Fibroblast of upper back skin (primary cell): ENCODE measurements around the gene KCNMA1.
A peak's percentile ranks its signal among the peaks of the same experiment; 100 is the strongest.

Experiments
- DNase-seq: peaks from one replicate; pipeline ENCODE4 v3.0.0-alpha.2; 2013

The KCNMA1 gene

DNA sequence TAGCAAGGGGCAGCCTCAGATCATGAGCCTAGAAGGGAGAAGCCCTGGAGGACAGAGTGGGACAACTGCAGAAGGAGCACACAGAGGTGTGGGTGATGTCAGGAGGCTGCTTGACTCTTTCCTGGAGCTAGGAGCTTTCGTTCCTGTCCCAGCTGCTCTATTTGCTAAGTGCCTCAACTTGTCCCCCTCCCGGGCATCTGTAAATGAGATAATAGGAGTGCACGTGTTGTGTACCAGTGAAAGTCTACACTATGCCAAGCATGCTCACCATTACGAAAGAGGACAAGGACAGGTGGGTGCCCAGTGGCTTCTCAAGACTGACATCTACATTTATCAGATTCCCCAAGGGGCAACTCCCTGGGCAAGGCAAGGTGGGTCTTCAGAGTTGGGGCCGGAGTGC lies 162.7 kb downstream of the KCNMA1 start:
- DNase-seq = no peak

DNA sequence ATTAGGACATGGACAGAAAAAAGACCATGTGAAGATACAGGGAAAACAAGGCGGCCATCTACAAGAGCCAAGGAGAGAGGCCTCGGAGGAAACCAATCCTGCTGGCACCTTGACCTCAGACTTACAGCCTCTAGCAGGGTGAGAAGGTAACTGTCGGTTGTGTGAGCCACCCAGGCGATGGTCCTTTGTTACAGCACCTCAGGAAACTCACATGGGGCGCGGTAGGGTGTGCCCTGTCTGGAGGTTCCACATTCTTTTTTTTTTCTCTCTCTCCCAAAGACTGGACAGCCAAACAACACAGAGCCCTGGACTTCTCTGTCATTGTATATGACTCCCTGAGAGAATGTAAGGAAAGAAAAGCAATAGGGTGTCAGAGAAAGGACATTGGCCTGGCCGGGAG lies 163.2 kb downstream of the KCNMA1 start:
- no peak for DNase-seq

DNA sequence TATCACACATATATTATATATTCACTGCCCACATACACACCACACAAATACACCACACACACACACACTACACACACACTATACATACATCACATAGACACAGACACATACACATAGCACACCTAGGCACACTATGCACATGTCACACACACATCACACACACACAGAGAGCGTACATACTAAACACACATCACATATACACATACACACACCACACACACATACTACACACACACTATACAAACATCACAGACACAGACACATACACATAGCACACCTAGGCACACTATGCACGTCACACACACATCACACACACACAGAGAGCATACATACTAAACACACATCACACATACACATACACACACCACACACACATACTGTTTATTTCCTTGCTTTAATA lies 165.5 kb downstream of the KCNMA1 start:
- no peak for DNase-seq

DNA sequence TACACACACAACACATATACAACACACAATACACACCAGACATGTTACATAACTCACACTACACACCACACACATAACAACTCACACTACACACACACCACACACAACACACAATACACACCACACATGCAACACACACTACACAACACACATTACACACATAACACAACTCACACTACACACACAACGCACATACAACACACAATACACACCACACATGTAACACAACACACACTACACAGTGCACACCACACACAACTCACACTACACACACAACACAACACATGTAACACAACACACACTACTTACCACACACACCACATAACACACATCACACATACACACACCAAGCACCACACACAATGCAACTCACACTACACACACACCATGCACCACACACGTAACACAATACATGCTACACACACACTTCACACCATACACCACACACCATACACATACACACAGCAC lies 166.5 kb downstream of the KCNMA1 start:
- DNase-seq = no peak

DNA sequence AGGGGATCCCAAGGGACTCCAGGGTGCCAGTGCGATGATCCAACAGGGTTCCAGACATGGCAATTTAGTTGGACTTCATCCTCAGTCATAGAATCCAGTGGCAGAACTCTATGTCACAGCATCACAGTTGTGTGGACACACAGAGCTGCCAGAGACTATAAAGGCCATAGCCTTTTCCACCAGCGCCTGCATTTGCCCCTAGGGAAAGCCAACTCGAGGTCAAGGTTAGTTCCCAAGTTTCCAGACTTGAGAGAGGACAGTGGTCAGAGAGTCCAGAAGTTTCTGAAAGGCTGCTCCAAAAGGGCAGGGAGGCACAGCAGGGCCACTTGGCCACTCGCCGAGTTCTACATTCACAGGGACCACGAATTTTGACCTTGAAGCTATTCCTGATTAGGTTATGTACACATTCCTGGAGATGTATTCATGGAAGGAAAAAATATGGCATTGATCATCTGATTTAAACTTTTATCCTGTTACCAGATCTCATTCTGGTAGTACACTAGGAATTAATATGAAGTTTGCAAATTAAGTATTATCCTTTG lies 170.1 kb downstream of the KCNMA1 start:
- DNase-seq = no peak

DNA sequence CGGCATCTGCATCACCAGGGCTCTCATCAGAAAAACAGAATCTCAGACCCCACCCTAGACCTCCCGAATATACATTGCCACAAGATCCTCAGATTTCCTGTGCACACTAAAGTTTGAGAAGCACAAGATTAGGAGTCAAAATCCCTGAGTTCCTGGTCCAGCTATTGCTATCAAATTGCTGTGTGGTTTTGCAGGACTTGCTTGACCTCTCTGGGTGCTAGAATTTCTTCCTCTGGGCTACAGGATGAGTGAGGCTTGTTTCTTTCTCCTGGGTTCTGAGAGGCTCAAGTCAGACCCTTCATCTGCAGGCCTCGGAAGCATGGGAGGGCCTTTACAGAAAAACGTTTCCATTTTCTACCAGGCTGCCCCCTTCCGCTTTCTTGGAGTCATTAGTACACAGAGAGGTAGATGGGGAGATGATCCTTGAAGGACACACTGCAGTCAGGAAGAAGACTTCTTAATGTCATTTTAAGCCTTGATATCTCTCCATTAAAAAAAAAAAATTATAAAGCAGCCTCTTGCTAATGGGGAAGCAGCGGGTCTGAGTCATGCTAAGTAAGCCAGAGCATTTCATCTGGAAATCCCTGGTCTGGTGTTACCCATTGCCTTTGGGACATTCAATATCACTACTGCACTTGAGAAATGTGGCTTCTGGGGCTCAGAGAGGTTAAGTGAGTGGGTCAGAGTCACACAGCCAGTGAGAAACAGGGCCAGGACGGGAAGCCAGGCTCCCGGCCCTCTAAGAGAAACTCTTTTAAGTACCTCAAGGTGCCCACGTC lies 173.5 kb downstream of the KCNMA1 start:
- peak; percentile 46 for DNase-seq

DNA sequence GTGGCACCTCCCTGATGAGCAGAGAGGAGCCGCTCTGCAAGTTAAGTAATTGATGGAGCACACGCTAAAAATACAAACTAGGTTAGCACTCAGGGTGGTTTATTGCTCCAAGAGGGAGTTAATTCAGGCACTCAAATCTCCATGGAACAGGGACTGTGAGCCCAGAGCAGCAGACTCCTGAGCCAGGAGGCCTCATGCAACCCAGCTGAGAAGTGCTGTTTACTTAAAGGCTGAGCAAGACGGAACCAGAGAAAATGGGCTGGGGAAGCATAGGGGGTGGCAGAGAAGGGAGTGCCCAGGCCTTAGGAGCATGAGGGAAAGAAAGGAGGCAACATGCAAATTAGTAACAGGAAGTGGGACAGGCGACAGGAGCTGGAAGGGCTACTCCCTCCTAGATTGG lies 174.1 kb downstream of the KCNMA1 start:
- no peak for DNase-seq

DNA sequence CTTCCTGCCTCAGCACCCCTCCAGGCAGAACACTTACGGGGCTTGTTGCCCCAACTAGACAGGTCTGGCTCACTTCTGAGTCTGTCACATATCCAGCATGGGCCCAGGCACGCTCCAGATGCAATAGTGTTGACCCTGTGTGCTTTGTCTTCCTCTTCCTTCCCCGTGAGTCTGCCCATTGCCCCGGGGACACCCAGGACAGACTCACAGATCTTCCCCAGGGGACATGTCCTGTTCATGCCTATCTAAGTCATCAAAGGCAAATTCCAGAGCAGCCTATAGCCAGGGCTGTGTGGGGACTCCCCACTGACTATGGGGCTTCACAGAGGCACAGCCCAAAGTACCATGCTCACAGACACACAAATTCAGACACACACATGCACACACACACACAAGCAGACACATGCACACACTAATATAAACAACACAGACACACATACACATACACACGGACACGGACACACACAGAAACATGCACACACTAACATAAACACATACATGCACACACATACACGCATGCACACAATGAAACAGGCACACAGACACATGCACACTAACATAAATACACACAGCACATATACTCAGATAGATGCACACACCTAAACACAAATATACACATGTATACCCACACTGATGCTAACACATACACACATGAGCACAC lies 175.8 kb downstream of the KCNMA1 start:
- DNase-seq = no peak

DNA sequence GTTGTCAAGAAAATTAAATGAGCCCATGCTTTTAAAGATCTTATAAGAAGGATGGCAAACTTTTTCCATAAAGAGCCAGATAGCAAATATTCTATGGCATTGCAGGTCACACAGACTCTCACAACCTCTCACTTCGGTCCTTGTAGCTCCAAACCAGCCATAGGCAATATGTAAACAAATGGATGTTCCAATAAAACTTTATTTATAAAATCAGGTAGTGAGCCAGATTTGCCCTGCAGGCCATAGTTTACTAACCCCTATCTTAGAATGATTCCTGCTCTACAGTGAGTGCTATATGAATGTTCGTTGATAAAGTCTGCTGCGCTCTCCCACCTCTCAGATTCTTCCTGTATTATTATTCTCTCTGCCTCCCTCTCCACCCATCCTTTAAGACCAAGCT lies 177.7 kb downstream of the KCNMA1 start:
- DNase-seq = no peak

DNA sequence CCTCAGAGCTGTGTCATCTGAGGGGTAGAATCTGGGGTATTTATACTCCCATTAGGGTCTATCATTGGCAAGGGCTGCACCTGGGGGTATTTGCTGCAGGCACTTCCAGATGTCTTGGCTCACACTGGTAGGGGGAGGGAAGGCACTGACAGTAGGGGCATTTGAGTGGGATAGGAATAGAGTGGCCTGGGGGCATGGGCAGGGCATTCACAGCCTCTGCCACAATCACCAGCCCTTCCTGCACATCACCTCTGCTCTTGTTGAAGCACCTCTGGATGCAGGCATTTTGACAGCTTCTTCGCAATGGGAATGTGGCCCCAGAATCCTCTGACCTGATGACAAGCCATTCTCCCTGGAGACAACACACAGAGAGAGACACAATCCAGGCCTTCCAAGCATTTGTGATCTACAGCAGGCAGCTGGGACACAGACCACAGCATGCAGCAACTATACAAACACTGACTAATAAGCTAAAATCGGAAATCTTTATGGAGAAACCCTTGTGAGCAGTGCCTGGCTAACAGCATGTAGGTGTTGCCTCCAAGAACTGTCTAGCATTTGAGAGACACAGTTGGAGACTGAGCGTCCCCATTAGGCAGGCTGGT lies 178.5 kb downstream of the KCNMA1 start:
- peak; percentile 57 for DNase-seq

DNA sequence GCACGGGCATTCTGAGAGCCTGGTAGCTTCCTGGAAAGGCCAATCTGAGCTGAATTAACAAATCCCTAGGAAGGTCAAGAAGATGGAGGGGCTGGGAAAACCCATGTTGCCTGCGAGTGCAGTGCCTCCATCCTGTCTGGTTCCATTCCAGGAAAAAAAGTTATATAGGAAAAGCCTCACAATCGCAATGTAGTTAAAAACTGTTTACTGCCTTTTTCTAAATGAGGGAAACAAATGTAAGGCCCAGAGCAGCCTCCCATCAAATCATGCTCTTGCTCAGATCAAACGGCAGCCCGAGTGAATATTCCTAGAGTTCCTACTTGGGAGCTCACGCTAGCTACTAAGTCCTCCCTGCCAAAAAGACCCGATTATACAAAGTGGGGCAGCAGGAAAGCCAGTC lies 179.9 kb downstream of the KCNMA1 start:
- no peak for DNase-seq

DNA sequence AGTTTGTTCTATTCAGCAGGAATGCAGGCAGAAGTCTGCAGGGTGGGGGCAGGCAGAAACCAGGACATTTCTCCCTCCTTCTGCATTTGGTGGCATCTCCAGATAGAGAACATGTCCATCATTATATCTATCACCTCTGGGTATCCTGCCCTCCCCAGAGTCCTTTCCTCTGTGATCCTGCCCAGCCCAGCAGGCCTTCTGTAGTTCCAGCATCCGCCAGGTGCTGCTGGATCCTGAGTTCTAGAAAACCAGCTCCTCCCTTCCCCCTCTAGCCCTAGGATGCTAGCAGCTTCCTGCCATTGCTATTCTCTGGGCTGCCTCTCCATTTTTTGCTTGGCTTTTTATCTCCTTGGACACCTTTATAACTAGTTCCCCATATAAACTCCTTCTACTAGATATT lies 180.3 kb downstream of the KCNMA1 start:
- DNase-seq = no peak

DNA sequence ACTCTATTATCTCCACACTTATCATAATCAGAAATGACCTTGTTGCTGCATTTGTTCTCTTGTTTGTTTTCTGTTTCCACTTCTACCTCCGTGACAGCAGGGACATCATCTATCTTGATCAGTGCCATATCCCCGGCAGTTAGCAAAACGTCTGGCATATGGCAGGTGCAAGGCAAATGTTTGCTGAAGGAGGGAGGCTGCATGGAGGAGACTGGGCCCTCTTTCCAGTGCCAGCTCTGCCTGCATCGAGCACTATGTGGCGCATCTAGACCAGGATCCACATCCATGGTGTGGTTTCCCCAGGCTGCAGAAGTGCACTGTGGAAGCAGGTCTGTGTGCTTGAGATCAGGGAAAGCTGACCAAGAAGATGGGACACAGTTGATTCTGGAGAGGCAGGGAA lies 181.2 kb downstream of the KCNMA1 start:
- no peak for DNase-seq

DNA sequence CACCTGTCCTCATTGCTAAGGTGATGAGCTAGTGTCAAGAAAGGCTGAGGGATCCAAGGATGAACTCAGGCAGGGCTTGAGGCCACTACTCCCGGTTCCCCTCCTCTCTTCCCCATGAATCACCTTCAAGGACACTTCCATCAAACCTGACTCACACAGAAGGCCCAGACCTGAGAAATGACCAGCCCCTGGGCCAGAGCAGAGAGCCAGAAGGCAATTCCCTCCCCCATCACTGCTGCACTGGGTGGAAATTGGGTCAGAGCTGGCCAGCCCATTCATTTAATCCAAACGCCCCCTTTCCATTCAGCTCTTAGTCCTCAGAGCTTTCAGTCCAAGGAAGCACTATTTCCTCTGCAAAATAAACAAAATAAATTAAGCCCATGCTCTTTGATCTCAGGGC lies 182.0 kb downstream of the KCNMA1 start:
- no peak for DNase-seq

DNA sequence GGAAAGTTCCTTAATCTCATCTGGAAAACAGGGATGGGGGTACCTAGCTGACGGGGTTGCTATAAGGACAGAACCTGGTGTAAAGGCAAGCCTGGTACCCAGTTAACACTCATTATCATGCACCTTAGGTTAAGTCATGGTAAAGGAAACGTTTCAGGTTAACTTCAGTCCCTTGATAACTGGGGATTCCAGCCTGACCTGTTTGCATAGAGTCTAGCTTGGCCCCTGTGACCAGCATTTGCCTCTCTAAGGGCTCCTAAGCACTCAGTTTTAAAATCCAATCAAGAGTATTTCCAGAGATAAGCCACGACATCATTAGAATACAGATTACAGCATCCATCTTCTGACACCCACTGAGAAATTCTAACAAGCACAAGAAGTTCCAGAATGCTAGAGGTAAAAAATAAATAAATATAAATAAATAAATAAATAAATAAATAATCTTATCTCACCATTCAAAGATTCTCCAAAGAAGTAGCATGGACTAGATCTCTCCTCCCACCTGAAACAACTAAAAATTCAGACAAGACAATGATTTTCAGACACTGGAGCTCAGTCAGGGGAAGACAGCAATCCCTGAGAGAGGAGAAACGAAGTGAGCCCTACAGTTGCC lies 184.6 kb downstream of the KCNMA1 start:
- DNase-seq = no peak

DNA sequence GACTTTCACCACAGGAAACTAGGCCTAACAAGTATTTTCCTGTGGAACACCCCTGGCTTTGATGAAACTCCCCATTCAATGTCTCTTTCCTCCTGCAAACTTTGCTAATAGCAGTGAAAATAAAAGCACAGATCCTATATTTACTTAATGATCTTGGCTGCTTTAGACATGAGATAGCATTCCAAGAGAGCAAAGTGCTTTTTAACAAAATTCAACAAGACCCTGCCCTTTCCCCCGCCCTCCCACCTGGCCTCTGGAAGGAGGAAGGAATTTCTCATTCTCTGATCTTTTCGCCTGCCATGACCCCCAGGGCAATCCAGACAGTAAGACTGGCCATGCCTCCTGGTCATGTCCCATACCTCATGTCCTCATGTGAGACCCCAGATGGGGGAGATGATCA lies 185.7 kb downstream of the KCNMA1 start:
- DNase-seq = no peak

DNA sequence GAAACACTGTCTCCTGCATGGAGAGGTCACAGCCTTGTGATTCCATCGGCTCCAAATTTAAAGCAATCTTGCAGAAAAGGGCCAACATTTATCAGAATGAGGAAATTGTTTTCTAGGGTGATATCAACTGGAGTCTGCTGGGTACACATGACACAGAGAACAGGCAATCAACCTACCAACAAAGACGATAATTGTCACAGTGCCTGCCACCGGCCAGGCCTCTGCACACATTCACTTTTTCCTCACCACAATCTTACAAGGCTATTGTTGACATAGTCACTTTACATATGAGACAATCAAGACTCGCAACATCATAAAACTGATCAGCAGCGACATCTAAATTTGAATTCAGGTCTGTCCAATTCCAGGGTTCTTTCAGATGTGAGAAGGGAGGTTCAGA lies 189.4 kb downstream of the KCNMA1 start:
- DNase-seq = no peak

DNA sequence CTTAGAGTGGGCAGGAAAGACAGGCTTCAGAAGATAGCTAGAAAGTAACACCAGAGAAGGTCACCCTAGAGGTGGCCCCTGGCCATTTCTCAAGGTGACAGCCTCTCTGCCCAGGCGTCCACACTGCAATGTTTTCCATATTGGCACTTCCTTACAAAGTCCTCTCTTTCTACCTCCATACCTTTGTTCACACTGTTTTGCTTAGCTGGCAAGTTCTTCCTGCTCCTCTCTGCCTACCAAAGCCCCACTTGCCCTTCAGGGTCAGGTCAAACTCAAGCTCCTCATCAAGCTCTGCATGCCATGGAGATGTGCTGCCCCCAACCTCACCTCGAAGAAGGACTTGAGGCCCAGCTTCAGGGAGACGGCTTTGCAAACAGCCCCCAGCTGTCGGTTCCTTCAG lies 190.9 kb downstream of the KCNMA1 start:
- DNase-seq = no peak

DNA sequence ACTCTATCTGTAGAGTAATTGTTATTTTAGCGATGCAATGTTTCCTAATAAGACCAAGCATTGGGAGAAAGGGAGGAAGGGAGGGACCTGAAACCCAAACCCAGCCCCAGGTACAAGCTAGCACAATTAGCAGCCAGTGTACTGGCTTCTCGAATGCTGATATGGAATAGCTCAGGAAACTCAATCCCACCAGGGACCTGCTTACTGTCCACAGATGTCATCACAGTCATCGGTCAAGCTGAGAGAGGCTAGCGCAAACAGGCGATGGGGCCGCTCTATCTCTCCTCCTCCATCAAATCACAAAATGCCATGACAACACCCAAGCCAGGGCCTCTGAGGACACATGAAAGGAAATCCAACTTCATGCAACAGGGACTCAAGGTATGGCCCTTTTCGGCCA lies 192.1 kb downstream of the KCNMA1 start:
- no peak for DNase-seq

DNA sequence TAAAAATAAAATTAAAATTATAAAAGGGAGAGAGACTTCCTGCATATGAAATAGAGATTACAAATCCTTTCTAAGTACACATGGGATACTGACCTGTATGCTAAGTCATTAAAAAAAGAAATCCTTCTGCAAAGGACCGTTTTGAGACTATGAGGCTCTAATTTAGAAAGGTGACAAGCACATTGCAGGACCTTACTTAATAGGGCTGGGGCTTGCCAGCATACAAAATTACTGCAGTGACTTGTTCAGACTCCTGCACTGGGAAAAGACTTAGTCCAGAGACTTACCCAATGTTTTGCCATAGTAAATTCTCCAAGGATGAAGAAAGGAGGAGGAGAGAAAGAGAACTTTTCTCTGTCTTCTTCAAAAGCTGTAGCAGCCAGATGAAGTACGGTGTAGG lies 193.6 kb downstream of the KCNMA1 start:
- DNase-seq = no peak

DNA sequence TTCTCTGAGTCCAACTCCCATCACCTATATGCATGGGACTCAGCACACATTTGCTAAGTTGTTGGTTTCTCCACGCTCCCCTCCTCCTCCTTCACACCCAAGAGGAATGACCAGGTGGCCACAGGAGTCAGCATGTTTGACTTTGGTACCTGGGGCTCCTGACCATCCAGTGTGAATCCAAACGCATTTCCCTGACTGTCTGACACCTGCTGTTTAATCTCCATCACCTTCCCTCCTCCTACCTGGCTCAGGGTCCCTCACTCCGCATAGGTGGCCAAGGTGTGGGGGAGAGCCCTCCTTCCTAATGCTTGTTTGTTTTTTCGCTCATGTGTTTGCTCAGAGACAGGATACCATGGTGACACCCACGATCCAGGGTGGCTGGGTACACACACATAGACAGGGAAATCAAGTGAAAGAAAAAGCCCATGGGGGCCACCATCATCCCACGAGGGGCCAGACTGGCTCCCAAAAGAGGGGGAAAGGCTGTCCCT lies 194.9 kb downstream of the KCNMA1 start:
- no peak for DNase-seq

DNA sequence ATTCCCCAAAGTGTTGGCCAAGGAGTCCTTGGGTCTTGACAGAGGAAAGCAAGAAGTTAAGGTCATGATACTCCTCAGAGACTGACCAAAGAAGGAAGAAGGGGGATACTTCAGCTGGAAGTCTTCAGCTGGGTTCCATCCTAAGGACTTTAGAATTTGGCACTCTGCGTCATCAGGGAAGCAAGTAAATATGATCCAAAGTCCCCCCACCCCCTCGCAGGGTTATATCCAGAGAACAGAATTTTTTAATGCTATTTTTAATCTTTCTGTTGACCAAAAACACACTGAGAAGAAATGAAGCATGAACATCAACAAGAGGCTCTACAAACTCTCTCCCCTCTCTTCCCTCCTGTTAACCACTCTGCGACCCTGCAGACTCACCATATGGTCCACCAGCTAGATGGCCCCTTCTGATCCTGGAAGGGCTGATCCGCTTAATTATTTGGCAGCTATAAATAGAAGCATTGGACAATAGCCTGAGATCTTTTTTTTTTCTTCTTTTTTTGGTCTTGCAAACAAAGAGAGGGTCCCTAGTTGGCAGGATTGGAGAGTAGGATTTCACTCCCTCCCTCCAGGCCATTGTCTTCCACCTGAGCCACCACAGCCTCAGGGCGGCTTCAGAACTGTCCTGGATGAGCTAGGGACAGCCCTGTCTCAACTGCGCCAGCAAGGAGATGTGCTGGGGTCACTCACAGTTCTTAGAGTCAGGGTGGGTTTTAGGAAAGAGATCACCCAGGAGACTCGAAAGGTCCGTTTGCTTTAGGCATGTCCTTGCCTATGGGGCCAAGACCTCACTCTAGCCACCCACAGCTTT lies 196.0 kb downstream of the KCNMA1 start:
- no peak for DNase-seq
